IMR-90 (cell line): ENCODE measurements around the gene ANKRD9. TPM values are rescaled to one million over a fixed set of nuclear protein-coding genes. Genes with fewer than 3 reads are reported as not detected.

Source experiments
- ATAC-seq: fragments of 200-7000 bp; cut with Tn5 transposase; 2 replicates; pipeline ENCODE4 v1.9.1; 2020; ENCODE audit warnings: low read depth, mild to moderate bottlenecking, moderate library complexity
- BruUV-seq: library from RNA; stranded (reverse); fragments of 400-500 nt; replicated peaks from 2 replicates; lab custom pipeline; 2021; lab: Mats Ljungman, UMichigan
- CTCF ChIA-PET: fragments of 300-600 bp; formaldehyde crosslinking; extraction: SDS; loops from one replicate; lab custom pipeline; 2021; ENCODE audit warnings: antibody characterized with exemption; lab: Yijun Ruan, JAX
- POLR2A ChIA-PET: fragments of 300-600 bp; sonication (Branson Sonifier 250); formaldehyde crosslinking; loops from one replicate; lab custom pipeline; 2022; ENCODE audit warnings: antibody characterized with exemption; ENCODE audit not compliant: unreplicated experiment; lab: Charles Lee
- DNase-seq: peaks from one replicate; pipeline ENCODE4 v3.0.0; 2013
- H2AFZ ChIP-seq: replicated peaks from 2 replicates; pipeline ENCODE3; 2013; ENCODE audit warnings: low read length, mild to moderate bottlenecking; ENCODE audit not compliant: poor library complexity
- H2AK5ac ChIP-seq: 2 replicates; pipeline ENCODE4 v1.6.1; 2013; ENCODE audit warnings: low read depth, low read length, inconsistent platforms
- H2AK9ac ChIP-seq: replicated peaks from 2 replicates; pipeline ENCODE3; 2013; ENCODE audit warnings: mild to moderate bottlenecking, low read depth, low read length, moderate library complexity; ENCODE audit not compliant: poor library complexity
- H2BK120ac ChIP-seq: 2 replicates; pipeline ENCODE4 v1.6.1; 2013; ENCODE audit warnings: low read depth, low read length, inconsistent platforms
- H2BK15ac ChIP-seq: 3 replicates; pipeline ENCODE4 v1.6.1; 2013; ENCODE audit warnings: low read depth, low read length, inconsistent platforms
- H2BK20ac ChIP-seq: 2 replicates; pipeline ENCODE4 v1.6.1; 2013; ENCODE audit warnings: low read depth, mild to moderate bottlenecking, inconsistent platforms, low read length, moderate library complexity
- H2BK5ac ChIP-seq: 2 replicates; pipeline ENCODE4 v1.6.1; 2013; ENCODE audit warnings: mild to moderate bottlenecking, low read depth, low read length, inconsistent platforms; ENCODE audit not compliant: poor library complexity, severe bottlenecking
- H3K14ac ChIP-seq: replicated peaks from 2 replicates; pipeline ENCODE4 v1.6.1; 2013; ENCODE audit warnings: low read depth, low read length, inconsistent platforms
- H3K18ac ChIP-seq: 2 replicates; pipeline ENCODE4 v1.6.1; 2013; ENCODE audit warnings: low read depth, low read length, control low read depth
- H3K23ac ChIP-seq: 2 replicates; pipeline ENCODE4 v1.6.1; 2013; ENCODE audit warnings: low read depth, low read length, inconsistent platforms
- H3K27ac ChIP-seq: 2 replicates; pipeline ENCODE4 v1.5.1; 2013; ENCODE audit warnings: mild to moderate bottlenecking, control low read depth, low read length; ENCODE audit not compliant: insufficient read depth
- H3K27me3 ChIP-seq: 2 replicates; pipeline ENCODE4 v1.6.1; 2013; ENCODE audit warnings: low read length; ENCODE audit not compliant: control insufficient read depth, insufficient read depth
- H3K36me3 ChIP-seq: 2 replicates; pipeline ENCODE4 v1.6.1; 2013; ENCODE audit warnings: low read length, mixed read lengths; ENCODE audit not compliant: control insufficient read depth, insufficient read depth
- H3K4ac ChIP-seq: 2 replicates; pipeline ENCODE4 v1.6.1; 2013; ENCODE audit warnings: low read depth, low read length, inconsistent platforms
- H3K4me1 ChIP-seq: 2 replicates; pipeline ENCODE4 v1.6.1; 2013; ENCODE audit warnings: low read length, mixed read lengths; ENCODE audit not compliant: control insufficient read depth, insufficient read depth
- H3K4me2 ChIP-seq: 2 replicates; pipeline ENCODE4 v1.6.1; 2013; ENCODE audit warnings: low read depth, mild to moderate bottlenecking, control low read depth, low read length, moderate library complexity
- H3K4me3 ChIP-seq: 2 replicates; pipeline ENCODE4 v1.5.1; 2013; ENCODE audit warnings: low read depth, mild to moderate bottlenecking, control low read depth, low read length, moderate library complexity; ENCODE audit not compliant: insufficient read depth
- H3K56ac ChIP-seq: 2 replicates; pipeline ENCODE4 v1.6.1; 2013; ENCODE audit warnings: low read length, inconsistent platforms; ENCODE audit not compliant: insufficient read depth; ENCODE audit errors: extremely low read depth
- H3K79me1 ChIP-seq, 2 experiments: 2 replicates each; pipeline ENCODE4 v1.6.1; 2013; ENCODE audit warnings: low read length in 2 of 2, inconsistent platforms in 1 of 2, low read depth in 1 of 2
- H3K9ac ChIP-seq: 2 replicates; pipeline ENCODE4 v1.6.1; 2013; ENCODE audit warnings: low read depth, low read length, control low read depth
- H3K9me1 ChIP-seq: 2 replicates; pipeline ENCODE4 v1.6.1; 2013; ENCODE audit warnings: low read length, inconsistent platforms; ENCODE audit not compliant: insufficient read depth
- H3K9me3 ChIP-seq: 2 replicates; pipeline ENCODE4 v1.6.1; 2013; ENCODE audit warnings: low read length; ENCODE audit not compliant: control insufficient read depth, insufficient read depth
- H4K20me1 ChIP-seq: 2 replicates; pipeline ENCODE4 v1.6.1; 2013; ENCODE audit warnings: low read length, inconsistent platforms; ENCODE audit not compliant: insufficient read depth
- H4K5ac ChIP-seq: 2 replicates; pipeline ENCODE4 v1.6.1; 2013; ENCODE audit warnings: mild to moderate bottlenecking, low read depth, low read length, control low read depth
- H4K8ac ChIP-seq, 2 experiments: 2 replicates each; pipeline ENCODE4 v1.6.1; 2013; ENCODE audit warnings: low read depth in 2 of 2, low read length in 2 of 2, control low read depth in 1 of 2, inconsistent platforms in 1 of 2
- H4K91ac ChIP-seq: 2 replicates; pipeline ENCODE4 v1.6.1; 2013; ENCODE audit warnings: low read depth, low read length, inconsistent platforms; ENCODE audit not compliant: insufficient read depth
- BHLHE40 ChIP-seq: fragments of 150-350 bp; IDR thresholded peaks from 2 replicates; pipeline ENCODE4 v1.6.1; 2016; ENCODE audit warnings: mild to moderate bottlenecking, low read depth, low read length
- CEBPB ChIP-seq: IDR thresholded peaks from 2 replicates; pipeline ENCODE4 v1.6.1; 2012; ENCODE audit warnings: low read depth, low read length, improper control_type of control experiment
- CHD1 ChIP-seq: IDR thresholded peaks from 2 replicates; pipeline ENCODE4 v1.6.1; 2012; ENCODE audit warnings: low read depth, low read length, improper control_type of control experiment
- CTCF ChIP-seq: conservative IDR thresholded peaks from 2 replicates; pipeline ENCODE4 v1.5.1; 2012; ENCODE audit warnings: mild to moderate bottlenecking, low read depth, low read length, improper control_type of control experiment
- MAFK ChIP-seq: IDR thresholded peaks from 2 replicates; pipeline ENCODE4 v1.6.1; 2012; ENCODE audit warnings: low read depth, low read length, improper control_type of control experiment
- MXI1 ChIP-seq: IDR thresholded peaks from 2 replicates; pipeline ENCODE4 v1.6.1; 2012; ENCODE audit warnings: low read depth, mild to moderate bottlenecking, low read length, moderate library complexity, borderline replicate concordance
- NFE2L2 ChIP-seq: fragments of 150-350 bp; IDR thresholded peaks from 2 replicates; pipeline ENCODE4 v1.6.1; 2016; ENCODE audit warnings: low read depth, mild to moderate bottlenecking, low read length
- POLR2A ChIP-seq: IDR thresholded peaks from 2 replicates; pipeline ENCODE4 v1.6.1; 2012; ENCODE audit warnings: mild to moderate bottlenecking, low read depth, low read length
- RAD21 ChIP-seq: IDR thresholded peaks from 2 replicates; pipeline ENCODE4 v1.6.1; 2012; ENCODE audit warnings: low read length, improper control_type of control experiment
- RCOR1 ChIP-seq: IDR thresholded peaks from 2 replicates; pipeline ENCODE4 v1.6.1; 2012; ENCODE audit warnings: mild to moderate bottlenecking, low read length, improper control_type of control experiment; ENCODE audit not compliant: insufficient replicate concordance
- RFX5 ChIP-seq: IDR thresholded peaks from 2 replicates; pipeline ENCODE4 v1.8.0; 2012; ENCODE audit warnings: low read depth, mild to moderate bottlenecking, low read length, moderate library complexity
- WGBS, 2 experiments: methylation state at CpG; one replicate each; pipeline versions ENCODE4 v1.1.5 to v1.1.7; 2013; ENCODE audit warnings: missing lambda C conversion rate in 2 of 2; ENCODE audit not compliant: insufficient read length in 1 of 2; ENCODE audit errors: extremely low coverage in 2 of 2; 5-methylcytosine and 5-hydroxymethylcytosine counted together
- dilution Hi-C: fragments of 300-500 bp; cut with HindIII; formaldehyde crosslinking; loops from one replicate; pipeline ENCODE4 v1.14.3; 2018; ENCODE audit warnings: low sequenced_read_pairs; ENCODE audit not compliant: unreplicated experiment
- in situ Hi-C: fragments of 300-500 bp; cut with MboI; formaldehyde crosslinking; loops from 3 replicates; pipeline ENCODE4 v1.14.3; 2019; ENCODE audit warnings: low sequenced_read_pairs, inconsistent platforms, mixed read lengths
- intact Hi-C: fragments of 100-400 bp; cut with micrococcal nuclease; formaldehyde crosslinking; loops from 2 replicates; pipeline ENCODE4 v1.10.0; 2022
- polyA plus RNA-seq, 3 experiments: library from polyadenylated mRNA; depleted of rRNA; stranded (reverse); fragments of >200 nt; gene quantifications; 2 replicates each; pipeline ENCODE4 v1.2.3, GENCODE V29; 2012; ENCODE audit warnings: low replicate concordance in 1 of 3
- total RNA-seq: library from RNA; depleted of rRNA; stranded (reverse); fragments of >200 nt; gene quantifications from 2 replicates; pipeline ENCODE4 v1.2.3, GENCODE V29; 2012

ANKRD9 gene
- total and polyA plus RNA-seq, 2 of the 4 experiments (the other 2 are of a cell fraction) = 3.9 to 15.7 TPM

- H2BK15ac ChIP-seq = no peak overlapping the region
- no peaks in the 10 kb centered on the region for H3K9me3 ChIP-seq
- no peak overlapping the region for H2BK5ac ChIP-seq
- ATAC-seq = no peak
- H3K9me1 ChIP-seq = no peaks in the 10 kb centered on the region
- ChIA-PET POLR2A (no interaction called here), CTCF (no interaction called here)
- no peak overlapping the region for H2BK20ac ChIP-seq
- no peaks in the 10 kb centered on the region for H3K4me1 ChIP-seq
- H2BK120ac ChIP-seq = no peak overlapping the region
- no peak overlapping the region for H3K23ac ChIP-seq
- no peak overlapping the region for H3K27ac ChIP-seq
- dilution Hi-C loops (no loop called here), intact Hi-C loops (no loop called here), in situ Hi-C loops (no loop called here)
- H4K91ac ChIP-seq = no peak overlapping the region
- no peak overlapping the region for H2AFZ ChIP-seq
- H3K79me1 ChIP-seq = no peaks in the 10 kb centered on the region
- H3K56ac ChIP-seq = no peak overlapping the region
- peaks cover 22% of the 10 kb centered on the region for H3K36me3 ChIP-seq
- no peak overlapping the region for H3K14ac ChIP-seq
- no peak overlapping the region for H3K4me3 ChIP-seq
- H2AK5ac ChIP-seq = no peak overlapping the region
- no peaks in the 10 kb centered on the region for H4K20me1 ChIP-seq
- no peak overlapping the region for H3K18ac ChIP-seq
- no peak overlapping the region for H3K4ac ChIP-seq
- TF ChIP-seq POLR2A (no peak), CTCF (no peak), RAD21 (no peak), CEBPB (no peak), NFE2L2 (no peak), RFX5 (no peak), RCOR1 (no peak), BHLHE40 (no peak), MAFK (no peak), MXI1 (no peak), CHD1 (no peak)
- H4K8ac ChIP-seq = no peak overlapping the region
- DNase-seq = no peak
- no peaks in the 10 kb centered on the region for H3K27me3 ChIP-seq
- H3K4me2 ChIP-seq = no peak overlapping the region
- BruUV-seq = no TSS peak
- WGBS, 2 experiments = 91% methylated on average over 18 of the region's 26 CpGs; no CpG with 5 or more reads in 1 of the 2 experiments
- no peak overlapping the region for H2AK9ac ChIP-seq
- H3K9ac ChIP-seq = no peak overlapping the region
- no peak overlapping the region for H4K5ac ChIP-seq
These were observed 13.9 kb downstream of the ANKRD9 start for GRCh38 chr14:102495491-102496330.
